ENCODE measurements around the gene MMP24. TPM values are rescaled to one million over a fixed set of nuclear protein-coding genes. Genes with fewer than 3 reads are reported as not detected.
A peak's percentile ranks its signal among the peaks of the same experiment; 100 is the strongest.

The MMP24 gene
- total and polyA plus RNA-seq, 5 donors: 0.27 to 0.48 (median 0.40) TPM

DNA sequence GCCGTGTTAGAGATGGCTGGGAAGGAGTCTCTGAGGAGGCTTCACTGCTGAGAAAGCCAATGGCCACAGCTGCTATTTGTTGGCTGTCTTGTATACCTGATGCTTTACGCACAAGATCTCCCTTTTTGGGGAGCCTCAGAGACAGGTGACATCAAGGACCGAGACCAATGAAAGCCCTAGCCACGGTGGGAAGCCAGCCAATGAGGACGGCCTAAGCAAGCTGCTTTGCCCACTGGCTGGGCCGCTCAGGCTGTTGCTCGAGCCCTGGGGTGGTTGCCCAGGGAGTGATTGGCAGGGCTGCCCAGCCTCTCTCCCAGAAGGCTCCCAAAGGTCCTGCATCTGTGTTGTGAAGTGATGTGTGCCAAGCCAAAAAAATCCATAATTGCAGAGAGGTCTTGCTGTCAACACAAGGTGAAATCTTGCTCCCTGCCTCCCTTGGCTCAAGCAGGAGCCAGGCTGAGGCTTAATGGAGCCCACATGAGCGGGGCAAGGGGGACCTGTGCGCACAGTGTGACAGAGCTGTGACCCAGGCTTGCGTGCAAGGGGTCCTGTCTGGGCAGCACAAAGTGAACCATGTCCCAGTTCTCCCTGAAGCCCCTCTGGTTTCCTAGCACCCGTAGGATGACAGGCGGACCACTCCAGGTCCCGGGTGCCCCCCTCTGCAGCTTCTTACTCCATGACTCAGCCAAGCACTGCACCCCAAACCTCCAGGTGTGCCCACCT lies 47.1 kb downstream of the MMP24 start:
- WGBS: 76% methylated on average over 13 of the region's 13 CpGs
- DNase-seq: peak in 1 of 3 donors; percentile 65
- intact Hi-C loops (cut with DNase I): loop anchor here in 1 of 4 donors (10.0 kb wide), 1 partner anchor 429 kb away; no protein-coding TSS in a partner anchor
- H3K27ac ChIP-seq (ENCODE audit: low read length): no peak overlapping the region
- H3K4me1 ChIP-seq (ENCODE audit: control insufficient read depth, insufficient read depth, low read length): no peaks in the 10 kb centered on the region
- H3K27me3 ChIP-seq (ENCODE audit: control insufficient read depth, insufficient read depth): no peaks in the 10 kb centered on the region
- H3K4me3 ChIP-seq (ENCODE audit: low read length): no peak overlapping the region
- no peaks in the 10 kb centered on the region for H3K9me3 ChIP-seq (ENCODE audit: control insufficient read depth, low read length)
- no peak for ATAC-seq

DNA sequence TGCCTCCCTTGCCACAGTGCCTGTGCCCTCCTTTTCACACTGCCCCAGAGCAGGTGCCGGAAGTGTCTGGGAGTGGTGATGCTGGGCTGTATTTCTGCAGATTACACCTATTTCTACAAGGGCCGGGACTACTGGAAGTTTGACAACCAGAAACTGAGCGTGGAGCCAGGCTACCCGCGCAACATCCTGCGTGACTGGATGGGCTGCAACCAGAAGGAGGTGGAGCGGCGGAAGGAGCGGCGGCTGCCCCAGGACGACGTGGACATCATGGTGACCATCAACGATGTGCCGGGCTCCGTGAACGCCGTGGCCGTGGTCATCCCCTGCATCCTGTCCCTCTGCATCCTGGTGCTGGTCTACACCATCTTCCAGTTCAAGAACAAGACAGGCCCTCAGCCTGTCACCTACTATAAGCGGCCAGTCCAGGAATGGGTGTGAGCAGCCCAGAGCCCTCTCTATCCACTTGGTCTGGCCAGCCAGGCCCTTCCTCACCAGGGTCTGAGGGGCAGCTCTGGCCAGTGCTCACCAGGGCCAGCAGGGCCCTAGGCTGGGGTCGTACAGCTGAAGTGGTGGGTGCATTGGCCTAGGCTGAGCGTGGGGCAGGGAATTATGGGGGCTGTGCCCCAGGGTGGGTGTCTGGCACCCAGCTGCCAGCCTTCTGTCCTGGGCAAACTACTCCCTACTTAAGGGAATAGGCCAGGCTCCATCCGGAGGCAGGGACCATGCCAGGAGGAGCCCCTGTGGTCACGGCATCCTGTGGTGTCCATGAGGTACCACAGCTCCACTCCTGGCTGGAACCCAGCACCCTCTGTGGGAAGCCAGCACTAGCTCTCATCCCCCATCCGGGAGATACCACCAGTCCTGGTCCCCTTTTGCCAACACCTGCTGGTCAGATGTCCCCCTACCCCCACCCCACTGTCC lies 47.9 kb downstream of the MMP24 start:
- DNase-seq (peak in 1 of 3 donors; percentile 65), ATAC-seq (no peak)
- H3K4me3 ChIP-seq (ENCODE audit: low read length): no peak overlapping the region
- no peak overlapping the region for H3K27ac ChIP-seq (ENCODE audit: low read length)
- H3K27me3 ChIP-seq (ENCODE audit: control insufficient read depth, insufficient read depth): no peaks in the 10 kb centered on the region
- H3K4me1 ChIP-seq (ENCODE audit: control insufficient read depth, insufficient read depth, low read length): no peaks in the 10 kb centered on the region
- intact Hi-C loops (cut with DNase I): loop anchor here in 1 of 4 donors (10.0 kb wide), 1 partner anchor 430 kb away; no protein-coding TSS in a partner anchor
- no peaks in the 10 kb centered on the region for H3K9me3 ChIP-seq (ENCODE audit: control insufficient read depth, low read length)
- 88% methylated on average over 24 of the region's 24 CpGs for WGBS

DNA sequence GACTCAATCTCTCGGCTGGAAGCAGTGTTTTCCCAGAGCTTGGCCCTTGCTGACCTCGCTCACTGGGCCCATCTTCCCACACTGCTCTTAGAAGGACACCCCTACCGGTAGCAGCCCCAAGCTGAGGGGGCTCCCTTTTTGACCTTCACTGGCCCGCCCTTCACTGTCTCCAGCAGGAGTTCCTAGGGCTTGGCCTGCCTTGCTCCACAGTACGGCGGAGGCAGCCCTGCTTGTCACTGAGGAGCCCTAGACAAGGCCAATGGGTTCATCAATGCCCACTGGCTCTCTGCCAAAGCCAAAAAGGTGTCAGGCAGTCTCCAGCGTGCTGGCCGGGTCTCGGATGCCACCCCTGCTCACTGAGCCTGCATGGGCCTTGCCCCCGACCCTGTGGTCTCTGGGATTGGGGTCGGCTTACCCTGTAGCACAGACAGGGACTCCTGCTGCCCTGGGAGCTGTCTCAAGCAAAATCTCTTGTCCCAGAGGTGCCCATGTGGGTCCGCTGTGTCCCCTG lies 49.3 kb downstream of the MMP24 start:
- Histone ChIP-seq H3K4me3 (ENCODE audit: low read length) (no peak overlapping the region), H3K9me3 (ENCODE audit: control insufficient read depth, low read length) (no peaks in the 10 kb centered on the region), H3K27me3 (ENCODE audit: control insufficient read depth, insufficient read depth) (no peaks in the 10 kb centered on the region), H3K4me1 (ENCODE audit: control insufficient read depth, insufficient read depth, low read length) (no peaks in the 10 kb centered on the region), H3K27ac (ENCODE audit: low read length) (no peak overlapping the region)
- WGBS: 88% methylated on average over 12 of the region's 12 CpGs
- ATAC-seq (no peak), DNase-seq (no peak)
- intact Hi-C loops (cut with DNase I): loop anchor here in 1 of 4 donors (10.0 kb wide), 1 partner anchor 431 kb away; no protein-coding TSS in a partner anchor

DNA sequence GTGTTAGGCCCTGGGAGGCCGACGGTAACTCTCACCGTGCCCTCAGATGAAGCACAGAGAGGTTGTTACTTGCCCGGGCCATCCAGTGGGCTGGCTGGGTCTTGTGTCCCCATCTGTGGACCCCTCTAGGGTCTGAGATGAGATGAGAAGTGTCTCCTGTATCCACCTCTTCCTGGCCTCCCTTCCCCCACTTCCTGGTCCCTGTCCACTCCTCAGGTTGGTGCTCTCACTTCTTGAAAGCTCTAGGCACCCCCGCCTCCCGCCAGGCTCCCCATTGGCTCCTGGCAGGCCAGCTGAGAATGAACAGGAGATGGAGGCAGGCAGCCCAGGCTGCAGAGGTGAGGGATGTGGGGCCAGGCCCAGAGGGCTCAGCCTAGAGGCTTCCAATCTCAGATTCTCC lies 49.9 kb downstream of the MMP24 start:
- Histone ChIP-seq H3K4me3 (ENCODE audit: low read length) (no peak overlapping the region), H3K9me3 (ENCODE audit: control insufficient read depth, low read length) (no peaks in the 10 kb centered on the region), H3K4me1 (ENCODE audit: control insufficient read depth, insufficient read depth, low read length) (no peaks in the 10 kb centered on the region), H3K27ac (ENCODE audit: low read length) (no peak overlapping the region), H3K27me3 (ENCODE audit: control insufficient read depth, insufficient read depth) (no peaks in the 10 kb centered on the region)
- ATAC-seq (no peak), DNase-seq (peak in 1 of 3 donors; percentile 55)
- intact Hi-C loops (cut with DNase I): loop anchor here in 1 of 4 donors (10.0 kb wide), 1 partner anchor 432 kb away; no protein-coding TSS in a partner anchor
- 89% methylated on average over 6 of the region's 6 CpGs for WGBS

DNA sequence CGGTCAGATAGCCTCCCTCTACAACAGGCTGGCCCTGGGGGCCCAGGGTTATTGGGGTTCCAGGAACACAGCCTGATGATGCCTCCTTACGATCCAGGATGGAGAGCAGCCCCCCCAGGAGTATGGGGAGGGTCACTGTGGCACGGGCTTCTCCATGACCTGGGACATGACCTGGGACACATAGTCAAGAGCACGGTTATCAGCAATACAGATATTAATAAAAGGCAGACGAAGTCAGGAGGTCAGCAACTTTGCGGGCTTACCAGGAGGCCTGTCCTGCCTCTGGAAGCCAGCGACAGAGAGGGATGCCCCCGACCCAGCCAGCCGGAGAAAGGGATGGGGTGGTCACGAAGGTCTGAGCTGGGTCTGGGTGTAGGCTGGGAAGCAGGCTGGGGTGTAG lies 50.6 kb downstream of the MMP24 start:
- intact Hi-C loops (cut with DNase I): loop anchor here in 1 of 4 donors (10.0 kb wide), 1 partner anchor 432 kb away; no protein-coding TSS in a partner anchor
- DNase-seq (peak in 1 of 3 donors; percentile 45), ATAC-seq (no peak)
- H3K27ac ChIP-seq (ENCODE audit: low read length): peak overlapping the region; percentile 86
- peak overlapping the region; percentile 77 for H3K4me3 ChIP-seq (ENCODE audit: low read length)
- no peaks in the 10 kb centered on the region for H3K27me3 ChIP-seq (ENCODE audit: control insufficient read depth, insufficient read depth)
- no peaks in the 10 kb centered on the region for H3K4me1 ChIP-seq (ENCODE audit: control insufficient read depth, insufficient read depth, low read length)
- 8% methylated on average over 10 of the region's 10 CpGs for WGBS
- H3K9me3 ChIP-seq (ENCODE audit: control insufficient read depth, low read length): no peaks in the 10 kb centered on the region

DNA sequence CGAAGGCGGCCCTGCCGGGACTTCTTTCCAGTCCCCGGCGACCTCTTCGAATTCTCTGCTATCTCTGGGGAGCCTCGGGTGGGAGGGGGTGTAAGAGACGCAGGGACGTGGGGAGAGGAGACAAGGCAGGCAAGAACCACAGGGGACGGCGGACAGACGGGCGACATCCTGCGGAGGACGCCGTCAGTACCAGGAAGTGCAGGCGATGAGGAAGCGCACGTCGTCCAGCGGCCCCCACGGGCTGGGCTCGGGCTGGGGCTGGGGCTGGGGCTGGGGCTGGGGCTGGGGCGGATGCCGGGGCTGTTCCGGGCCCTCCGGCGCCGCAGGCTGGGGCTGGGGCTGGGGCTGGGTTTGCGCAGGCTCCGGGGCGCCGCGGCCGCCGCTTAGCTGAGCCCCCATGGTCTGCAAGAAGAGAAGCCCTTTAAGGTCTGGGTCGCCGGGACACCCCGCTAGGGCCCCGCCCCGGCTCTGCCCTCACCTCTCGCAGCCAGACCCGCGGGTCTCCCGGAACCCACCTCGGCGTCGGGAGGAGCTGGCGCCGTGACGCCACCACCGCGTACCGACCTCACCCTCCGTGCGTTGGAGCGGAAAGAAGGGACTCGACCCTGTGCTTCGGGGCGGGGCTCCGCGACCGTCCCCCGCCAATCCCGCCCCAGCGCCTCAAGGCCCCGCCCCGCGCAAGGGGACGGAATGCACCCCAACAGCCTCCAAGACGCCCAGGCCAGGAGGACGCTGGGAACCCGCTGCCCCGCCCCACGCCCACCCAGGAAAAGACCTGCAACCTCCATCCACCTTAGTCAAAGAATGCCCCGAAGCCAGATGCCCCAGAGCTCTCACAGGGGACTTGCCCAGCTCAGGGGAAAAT lies 51.3 kb downstream of the MMP24 start, which contains the start of gene MMP24OS:
Gene MMP24OS, minus strand, starts transcription at position 592 of the 865 bp plus-strand sequence. Its CDS starts 193 bp downstream, at position 399.
- under 1% methylated on average over 76 of the region's 76 CpGs for WGBS
- H3K27me3 ChIP-seq (ENCODE audit: control insufficient read depth, insufficient read depth): no peaks in the 10 kb centered on the region
- peak within 1 kb of the TSS; percentile 77 for H3K4me3 ChIP-seq (ENCODE audit: low read length)
- ATAC-seq (peak; percentile 93 to 97), DNase-seq (peak; percentile 93 to 97 (median 97))
- no peaks in the 10 kb centered on the region for H3K9me3 ChIP-seq (ENCODE audit: control insufficient read depth, low read length)
- intact Hi-C loops (cut with DNase I): loop anchor here in 1 of 4 donors (10.0 kb wide), 1 partner anchor 433 kb away; no protein-coding TSS in a partner anchor
- H3K4me1 ChIP-seq (ENCODE audit: control insufficient read depth, insufficient read depth, low read length): no peaks in the 10 kb centered on the region
- peak within 1 kb of the TSS; percentile 95 for H3K27ac ChIP-seq (ENCODE audit: low read length)

DNA sequence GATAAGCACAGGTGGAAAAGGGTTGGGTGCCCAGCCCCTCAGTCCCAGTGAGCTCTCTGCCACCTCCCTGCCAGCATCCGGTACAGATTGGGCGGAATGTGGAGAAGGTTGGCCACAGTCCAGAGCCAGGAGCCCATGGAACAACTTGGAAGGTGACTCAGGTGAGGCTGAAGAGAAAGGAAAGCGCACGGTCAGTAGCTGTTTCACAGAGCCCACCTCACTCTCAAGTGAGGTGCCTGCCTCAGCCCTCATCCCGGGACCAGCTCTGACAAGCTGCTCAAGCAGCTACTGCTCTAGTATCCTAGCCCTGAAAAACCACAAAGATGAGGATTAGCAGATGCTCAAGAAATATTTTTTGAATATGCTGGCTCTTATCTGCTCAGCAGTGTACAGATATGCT lies 52.5 kb downstream of the MMP24 start:
- Histone ChIP-seq H3K27ac (ENCODE audit: low read length) (no peak overlapping the region), H3K4me1 (ENCODE audit: control insufficient read depth, insufficient read depth, low read length) (peaks cover 2% of the 10 kb centered on the region), H3K9me3 (ENCODE audit: control insufficient read depth, low read length) (no peaks in the 10 kb centered on the region), H3K27me3 (ENCODE audit: control insufficient read depth, insufficient read depth) (no peaks in the 10 kb centered on the region), H3K4me3 (ENCODE audit: low read length) (no peak overlapping the region)
- intact Hi-C loops (cut with DNase I): loop anchor here in 1 of 4 donors (10.0 kb wide), 1 partner anchor 434 kb away; no protein-coding TSS in a partner anchor
- DNase-seq: no peak
- no peak for ATAC-seq
- 83% methylated on average over 5 of the region's 5 CpGs for WGBS

DNA sequence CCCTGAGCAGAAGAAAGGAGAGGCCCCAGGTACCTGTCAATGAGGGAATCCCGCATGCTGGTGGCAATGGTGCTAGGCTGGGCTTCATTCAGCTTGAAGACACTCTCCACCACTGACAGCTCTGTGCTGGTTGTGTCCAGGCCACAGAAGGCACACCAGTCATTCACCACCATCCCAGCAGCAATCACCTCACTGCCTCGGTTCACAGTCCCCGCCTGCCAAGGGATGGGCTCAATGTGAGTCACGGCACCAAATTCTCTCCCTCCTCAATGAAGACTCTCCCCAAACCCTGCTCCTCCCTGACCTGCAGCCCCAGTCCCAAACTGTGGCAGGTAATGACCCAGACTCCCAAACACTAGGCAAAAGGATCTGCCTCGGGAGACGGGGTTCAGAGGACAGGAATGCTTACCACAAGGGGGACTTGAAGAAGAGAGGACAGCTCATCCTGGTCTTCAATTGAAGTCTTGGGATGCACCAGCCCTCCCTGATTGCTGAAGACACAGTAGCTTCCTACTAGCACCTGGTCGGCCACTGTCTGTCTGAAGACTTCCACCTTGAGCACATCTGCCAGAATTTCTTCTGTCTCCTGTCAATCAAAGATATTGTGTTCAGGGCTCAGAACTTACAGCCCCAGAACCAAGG lies 53.2 kb downstream of the MMP24 start:
- WGBS: 90% methylated on average over 7 of the region's 7 CpGs
- Histone ChIP-seq H3K4me3 (ENCODE audit: low read length) (no peak overlapping the region), H3K4me1 (ENCODE audit: control insufficient read depth, insufficient read depth, low read length) (peaks cover 2% of the 10 kb centered on the region), H3K27ac (ENCODE audit: low read length) (no peak overlapping the region), H3K9me3 (ENCODE audit: control insufficient read depth, low read length) (no peaks in the 10 kb centered on the region), H3K27me3 (ENCODE audit: control insufficient read depth, insufficient read depth) (no peaks in the 10 kb centered on the region)
- intact Hi-C loops (cut with DNase I): loop anchor here in 1 of 4 donors (10.0 kb wide), 1 partner anchor 435 kb away; no protein-coding TSS in a partner anchor
- ATAC-seq (no peak), DNase-seq (no peak)

DNA sequence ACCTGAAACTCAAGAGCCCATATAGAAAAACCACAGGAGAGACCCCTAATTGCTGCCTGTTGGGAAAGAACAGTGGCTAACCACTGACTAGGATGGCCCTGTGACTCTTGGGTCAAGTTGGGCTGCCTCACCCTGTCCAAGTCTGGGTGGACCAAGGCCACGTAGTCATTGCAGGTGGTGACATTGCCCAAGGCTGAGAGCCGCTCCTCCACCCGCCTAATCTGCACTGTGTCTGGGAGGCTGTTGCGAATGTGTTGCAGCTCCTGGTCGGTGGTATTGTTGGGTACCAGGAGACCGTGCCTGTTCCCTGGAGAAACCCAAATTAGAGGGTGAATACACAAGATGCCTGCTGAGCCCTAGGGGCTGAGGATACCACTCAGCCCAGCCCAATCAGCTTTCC lies 54.0 kb downstream of the MMP24 start:
- Histone ChIP-seq H3K4me1 (ENCODE audit: control insufficient read depth, insufficient read depth, low read length) (peaks cover 2% of the 10 kb centered on the region), H3K4me3 (ENCODE audit: low read length) (no peak overlapping the region), H3K9me3 (ENCODE audit: control insufficient read depth, low read length) (no peaks in the 10 kb centered on the region), H3K27me3 (ENCODE audit: control insufficient read depth, insufficient read depth) (no peaks in the 10 kb centered on the region), H3K27ac (ENCODE audit: low read length) (no peak overlapping the region)
- intact Hi-C loops (cut with DNase I): no loop called here
- 95% methylated on average over 6 of the region's 6 CpGs for WGBS
- ATAC-seq (no peak), DNase-seq (no peak)

Measured in right cardiac atrium (tissue), 5 donors.